Activated CD8-positive, alpha-beta memory T cell treated with anti-CD3 and anti-CD28 coated beads, Interleukin-2, amount 10 ng/mL, durations not matched to agents 7 days and 5 days (primary cell): ENCODE data around the gene NTRK3. TPM values are rescaled to one million over a fixed set of nuclear protein-coding genes. Genes with fewer than 3 reads are reported as not detected.

Experiments
- ATAC-seq: fragments of 150-1000 bp; cut with Tn5 transposase; one replicate; pipeline ENCODE4 v1.10.0; 2021; ENCODE audit warnings: moderate library complexity
- CTCF ChIA-PET: fragments of 350-600 bp; sonication (Branson Sonifier 250); formaldehyde crosslinking; loops from one replicate; lab custom pipeline; 2021; ENCODE audit warnings: antibody characterized with exemption; lab: Charles Lee
- DNase-seq: peaks from one replicate; pipeline ENCODE4 v3.0.0-alpha.2; 2020
- H3K27ac Mint-ChIP-seq: one replicate; pipeline ENCODE4 v1.8.0; 2021; ENCODE audit warnings: mild to moderate bottlenecking, mixed read lengths
- H3K27me3 Mint-ChIP-seq: one replicate; pipeline ENCODE4 v1.8.0; 2021; ENCODE audit warnings: mixed read lengths
- H3K36me3 Mint-ChIP-seq: one replicate; pipeline ENCODE4 v1.8.0; 2021; ENCODE audit warnings: mild to moderate bottlenecking, mixed read lengths
- H3K4me1 Mint-ChIP-seq: one replicate; pipeline ENCODE4 v1.8.0; 2021; ENCODE audit warnings: mixed read lengths
- H3K4me3 Mint-ChIP-seq: one replicate; pipeline ENCODE4 v1.8.0; 2021; ENCODE audit warnings: mild to moderate bottlenecking, moderate library complexity, mixed read lengths
- H3K9me3 Mint-ChIP-seq: one replicate; pipeline ENCODE4 v1.8.0; 2022; ENCODE audit warnings: low read depth, mixed read lengths
- total RNA-seq, 2 experiments: library from RNA; stranded (reverse); gene quantifications; one replicate each; pipeline ENCODE4 v1.2.3, GENCODE V29; 2021

Gene NTRK3
- total RNA-seq, 2 experiments from 2014 or later, result not detected

DNA sequence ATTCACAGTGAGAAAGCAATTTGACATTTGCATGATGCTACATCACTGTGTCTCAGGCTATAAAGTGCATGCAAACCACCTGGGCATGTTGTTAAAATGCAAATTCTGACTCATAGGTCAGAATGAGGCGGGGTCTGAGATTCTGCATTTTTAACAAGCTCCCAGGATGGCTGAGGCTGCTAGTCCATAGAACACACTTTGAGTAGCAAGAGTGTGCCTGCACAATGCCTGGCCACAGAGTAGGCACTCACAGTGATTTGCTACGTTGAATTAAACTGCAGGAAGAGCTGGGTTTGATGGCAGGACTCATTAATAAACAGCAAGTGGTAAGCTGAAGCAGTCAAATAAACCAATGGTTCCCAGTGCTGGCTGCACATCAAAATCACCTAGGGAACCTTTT lies 48.1 kb downstream of the NTRK3 start:
- H3K27ac Mint-ChIP-seq, result no peak overlapping the region
- DNase-seq (no peak), ATAC-seq (no peak)
- H3K27me3 Mint-ChIP-seq, result peaks cover 4% of the 10 kb centered on the region
- no peaks in the 10 kb centered on the region for H3K4me1 Mint-ChIP-seq
- H3K4me3 Mint-ChIP-seq, result no peak overlapping the region
- no peaks in the 10 kb centered on the region for H3K36me3 Mint-ChIP-seq
- H3K9me3 Mint-ChIP-seq, result no peaks in the 10 kb centered on the region
- CTCF ChIA-PET, result no interaction called here

DNA sequence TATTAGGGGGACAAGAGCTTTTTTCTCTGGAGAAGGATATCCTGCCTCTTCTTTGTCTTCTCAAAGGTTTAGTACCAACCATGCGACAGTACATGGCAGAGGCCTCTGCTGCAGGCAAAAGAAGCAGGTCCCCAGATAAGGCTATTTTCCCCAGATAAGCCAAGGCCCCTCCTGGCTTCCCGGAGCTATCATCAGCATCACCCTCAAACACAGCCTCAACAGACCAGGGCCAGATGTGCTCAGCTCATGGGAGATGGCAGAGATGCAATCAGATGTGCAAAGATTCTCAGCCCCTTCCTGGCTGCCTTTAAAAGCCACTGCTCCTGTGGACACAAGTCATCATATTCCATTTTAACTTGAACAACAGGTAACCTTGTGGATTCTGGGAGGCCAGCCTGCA lies 49.0 kb downstream of the NTRK3 start:
- no peaks in the 10 kb centered on the region for H3K9me3 Mint-ChIP-seq
- no peak overlapping the region for H3K27ac Mint-ChIP-seq
- no peak overlapping the region for H3K4me3 Mint-ChIP-seq
- no peaks in the 10 kb centered on the region for H3K4me1 Mint-ChIP-seq
- peaks cover 4% of the 10 kb centered on the region for H3K27me3 Mint-ChIP-seq
- DNase-seq, result no peak
- no peaks in the 10 kb centered on the region for H3K36me3 Mint-ChIP-seq
- ATAC-seq, result no peak
- CTCF ChIA-PET, result no interaction called here

DNA sequence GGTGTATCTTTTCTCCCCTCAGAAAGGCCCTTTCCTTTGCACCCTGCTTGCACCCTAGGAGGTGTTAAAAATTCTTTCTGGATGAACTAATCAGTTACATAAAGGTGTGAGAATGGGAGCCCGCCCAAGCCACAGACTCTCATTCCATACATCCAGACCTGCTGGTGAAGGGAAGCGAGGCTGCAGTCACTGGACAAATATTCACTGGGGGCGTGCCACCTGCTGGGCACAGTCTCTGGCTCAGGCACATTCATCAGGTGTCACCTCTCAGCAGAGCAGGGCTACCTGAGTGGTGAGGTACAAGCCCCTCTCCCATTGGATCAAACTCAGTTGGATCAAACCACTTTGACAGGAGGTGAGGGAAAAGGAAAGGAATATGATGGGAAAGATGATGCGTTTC lies 52.0 kb downstream of the NTRK3 start:
- peaks cover 4% of the 10 kb centered on the region for H3K27me3 Mint-ChIP-seq
- DNase-seq, result no peak
- no peaks in the 10 kb centered on the region for H3K9me3 Mint-ChIP-seq
- H3K27ac Mint-ChIP-seq, result no peak overlapping the region
- H3K4me3 Mint-ChIP-seq, result no peak overlapping the region
- H3K36me3 Mint-ChIP-seq, result no peaks in the 10 kb centered on the region
- CTCF ChIA-PET, result no interaction called here
- no peak for ATAC-seq
- no peaks in the 10 kb centered on the region for H3K4me1 Mint-ChIP-seq

DNA sequence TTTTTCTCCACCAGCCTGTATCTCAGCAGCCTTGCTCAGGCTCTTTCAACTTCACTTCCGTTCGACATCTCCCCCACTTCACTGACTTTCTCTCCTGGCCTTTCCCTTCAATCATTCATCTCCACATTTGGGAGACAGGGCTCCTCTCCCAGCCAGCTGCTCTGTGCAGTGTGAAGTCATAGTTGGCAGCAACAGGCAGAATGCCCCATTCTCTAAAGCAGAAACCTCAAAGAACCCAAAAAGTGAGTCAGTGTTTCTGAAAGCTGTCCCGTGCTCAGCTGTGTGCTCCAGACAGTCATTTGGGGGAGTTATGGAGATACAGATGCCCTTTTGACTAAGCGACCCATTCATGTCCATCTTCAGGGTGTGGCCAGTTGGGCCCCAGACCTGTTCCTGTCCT lies 54.3 kb downstream of the NTRK3 start:
- H3K27ac Mint-ChIP-seq, result no peak overlapping the region
- DNase-seq (no peak), ATAC-seq (no peak)
- no peak overlapping the region for H3K4me3 Mint-ChIP-seq
- no peaks in the 10 kb centered on the region for H3K9me3 Mint-ChIP-seq
- H3K36me3 Mint-ChIP-seq, result no peaks in the 10 kb centered on the region
- no peaks in the 10 kb centered on the region for H3K27me3 Mint-ChIP-seq
- H3K4me1 Mint-ChIP-seq, result no peaks in the 10 kb centered on the region
- CTCF ChIA-PET, result no interaction called here

DNA sequence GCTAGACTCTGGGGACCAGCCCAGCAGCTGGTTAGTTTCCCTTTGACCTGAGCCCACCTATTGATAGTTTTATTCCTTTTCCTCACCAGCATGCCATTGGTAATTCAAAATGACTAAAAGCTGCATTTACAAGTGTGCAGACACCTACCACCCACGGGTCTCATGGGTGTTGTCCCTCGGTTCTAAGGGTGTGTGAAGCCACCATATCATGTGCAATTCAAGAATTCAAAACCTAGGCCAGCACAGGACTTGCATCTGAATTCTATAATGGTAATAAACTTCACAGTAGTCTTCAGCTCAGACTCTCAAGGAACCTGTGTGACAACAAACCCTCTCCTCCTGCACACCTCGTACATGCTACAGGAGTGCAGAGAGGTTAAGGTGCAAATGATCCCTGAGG lies 55.3 kb downstream of the NTRK3 start:
- DNase-seq (no peak), ATAC-seq (no peak)
- Mint-ChIP-seq H3K9me3 (no peaks in the 10 kb centered on the region), H3K4me3 (no peak overlapping the region), H3K36me3 (no peaks in the 10 kb centered on the region), H3K27ac (no peak overlapping the region), H3K4me1 (no peaks in the 10 kb centered on the region), H3K27me3 (no peaks in the 10 kb centered on the region)
- CTCF ChIA-PET, result no interaction called here

DNA sequence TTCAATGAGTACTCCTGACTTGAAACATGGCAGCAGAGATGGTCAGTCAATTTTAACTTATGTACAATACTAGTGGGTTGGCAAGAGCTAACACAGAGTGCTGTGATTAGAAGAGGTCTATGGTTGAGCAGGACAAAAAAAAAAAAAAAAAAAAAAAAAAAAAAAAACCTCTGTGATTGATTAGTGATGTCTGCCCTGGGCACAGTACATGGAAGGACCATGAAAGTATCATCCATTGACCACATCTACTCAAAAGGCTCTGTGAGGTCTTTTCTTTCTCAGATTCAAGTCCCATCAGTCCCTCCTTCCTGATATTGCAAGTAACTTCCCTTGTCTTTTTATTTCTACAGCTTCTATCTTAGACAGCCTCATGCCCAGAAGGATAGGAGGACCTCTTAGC lies 59.6 kb downstream of the NTRK3 start:
- ATAC-seq (no peak), DNase-seq (no peak)
- no peaks in the 10 kb centered on the region for H3K27me3 Mint-ChIP-seq
- no peaks in the 10 kb centered on the region for H3K4me1 Mint-ChIP-seq
- no peaks in the 10 kb centered on the region for H3K36me3 Mint-ChIP-seq
- no peak overlapping the region for H3K27ac Mint-ChIP-seq
- no peaks in the 10 kb centered on the region for H3K9me3 Mint-ChIP-seq
- H3K4me3 Mint-ChIP-seq, result no peak overlapping the region
- CTCF ChIA-PET, result no interaction called here

DNA sequence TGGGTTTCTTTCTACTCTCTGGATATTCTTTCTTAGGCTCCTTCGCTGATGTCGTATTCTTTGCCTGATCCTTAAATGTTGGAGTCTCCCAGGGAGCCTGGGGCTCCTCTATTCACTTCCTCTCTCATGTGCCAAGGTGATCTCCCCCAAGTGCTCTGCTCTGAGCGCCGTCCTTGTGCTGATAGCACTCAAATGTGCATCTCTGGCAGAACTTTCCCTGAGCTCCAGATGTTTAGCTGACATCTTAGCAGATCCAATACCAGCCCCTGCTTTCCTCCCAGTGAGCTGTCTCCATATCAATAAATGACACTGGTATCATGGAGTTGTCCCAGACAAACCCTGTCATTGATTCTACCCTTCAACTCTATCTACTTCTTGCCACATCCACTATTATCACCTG lies 62.4 kb downstream of the NTRK3 start:
- Mint-ChIP-seq H3K9me3 (no peaks in the 10 kb centered on the region), H3K36me3 (no peaks in the 10 kb centered on the region), H3K27ac (no peak overlapping the region), H3K4me3 (no peak overlapping the region), H3K4me1 (no peaks in the 10 kb centered on the region), H3K27me3 (no peaks in the 10 kb centered on the region)
- CTCF ChIA-PET, result no interaction called here
- DNase-seq, result no peak
- no peak for ATAC-seq

DNA sequence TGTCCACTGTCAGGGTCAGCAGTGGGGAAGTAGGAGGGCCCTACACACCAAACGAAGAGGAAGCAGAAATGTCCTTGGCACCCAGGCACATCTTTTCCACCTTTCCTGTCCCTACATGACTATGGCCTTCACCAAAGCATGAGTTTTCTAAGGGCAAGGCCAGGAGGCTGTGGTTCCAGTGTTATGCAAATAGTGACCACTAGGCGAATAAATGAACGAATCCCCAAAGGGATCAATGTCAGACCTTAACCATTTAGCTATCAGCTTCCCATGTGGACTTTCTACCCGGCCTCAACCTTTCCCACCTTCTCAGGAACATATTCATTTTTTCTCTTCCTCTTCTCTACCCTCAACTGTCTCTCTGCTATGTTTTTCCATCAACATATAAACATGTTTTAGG lies 63.1 kb downstream of the NTRK3 start:
- Mint-ChIP-seq H3K9me3 (no peaks in the 10 kb centered on the region), H3K27me3 (no peaks in the 10 kb centered on the region), H3K36me3 (no peaks in the 10 kb centered on the region), H3K4me3 (no peak overlapping the region), H3K27ac (no peak overlapping the region), H3K4me1 (no peaks in the 10 kb centered on the region)
- DNase-seq (no peak), ATAC-seq (no peak)
- CTCF ChIA-PET, result no interaction called here

DNA sequence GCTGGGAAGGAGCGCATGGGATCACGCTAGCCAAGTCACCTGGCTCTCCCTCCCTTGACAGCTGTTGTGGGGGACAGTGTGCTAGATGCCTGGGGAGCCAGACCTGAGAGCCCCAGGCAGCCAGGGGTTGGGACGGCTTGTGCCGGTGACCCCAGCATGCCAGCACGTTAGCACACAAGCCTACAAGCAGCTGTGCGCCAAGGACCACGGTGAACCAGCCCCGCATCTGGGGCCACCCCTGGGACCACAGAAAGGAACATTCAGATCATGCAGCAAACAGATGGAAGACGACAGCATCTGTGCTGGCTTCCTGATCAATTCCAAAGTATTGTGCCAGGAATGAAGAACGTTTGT lies 64.8 kb downstream of the NTRK3 start:
- Mint-ChIP-seq H3K36me3 (no peaks in the 10 kb centered on the region), H3K4me1 (no peaks in the 10 kb centered on the region), H3K27me3 (no peaks in the 10 kb centered on the region), H3K27ac (no peak overlapping the region), H3K4me3 (no peak overlapping the region), H3K9me3 (no peaks in the 10 kb centered on the region)
- ATAC-seq, result no peak
- DNase-seq, result no peak
- CTCF ChIA-PET, result interaction anchor here (1.1 kb wide), 1 partner anchor 83 kb away, joined by 5 read pairs; no protein-coding TSS in a partner anchor

DNA sequence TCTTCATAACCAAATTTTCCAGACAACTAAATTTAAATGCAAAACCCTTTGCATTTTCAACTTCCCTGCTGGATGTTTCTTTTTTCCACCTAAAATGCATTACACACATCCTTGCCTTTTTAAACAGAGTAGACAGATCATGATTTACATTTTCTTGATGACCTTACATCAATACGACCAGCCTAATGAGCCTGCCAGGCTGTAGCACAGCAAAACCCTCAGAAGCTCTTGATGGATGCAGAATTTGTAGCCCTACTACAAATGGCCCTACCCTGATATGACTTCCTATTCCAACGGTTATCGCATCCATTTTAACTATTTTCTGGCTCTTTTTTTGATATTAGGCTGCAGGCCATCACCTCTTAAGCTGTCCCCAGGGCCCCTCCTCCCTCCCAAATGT lies 66.3 kb downstream of the NTRK3 start:
- no peaks in the 10 kb centered on the region for H3K9me3 Mint-ChIP-seq
- no peaks in the 10 kb centered on the region for H3K36me3 Mint-ChIP-seq
- no peak overlapping the region for H3K27ac Mint-ChIP-seq
- CTCF ChIA-PET, result no interaction called here
- H3K27me3 Mint-ChIP-seq, result no peaks in the 10 kb centered on the region
- H3K4me1 Mint-ChIP-seq, result no peaks in the 10 kb centered on the region
- no peak for ATAC-seq
- no peak for DNase-seq
- H3K4me3 Mint-ChIP-seq, result no peak overlapping the region

DNA sequence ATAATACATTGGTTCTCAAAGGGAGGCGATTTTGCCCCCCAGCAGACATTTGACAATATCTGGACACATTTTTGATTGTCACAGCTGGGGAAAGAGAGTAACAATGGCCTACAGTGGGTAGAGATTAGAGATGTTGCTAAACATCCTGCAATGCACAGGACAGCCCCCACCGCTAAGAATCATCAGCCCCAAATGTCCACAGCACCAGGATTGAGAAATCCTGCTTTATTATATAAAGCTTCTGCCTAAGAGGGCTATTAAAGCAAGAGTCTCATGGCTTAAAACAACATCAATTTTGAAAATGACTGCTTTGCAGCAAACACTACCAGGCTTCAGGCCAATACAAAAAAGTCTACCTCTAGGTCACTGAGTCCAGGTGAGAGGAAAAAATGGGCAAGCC lies 68.2 kb downstream of the NTRK3 start:
- Mint-ChIP-seq H3K4me3 (no peak overlapping the region), H3K4me1 (no peaks in the 10 kb centered on the region), H3K36me3 (no peaks in the 10 kb centered on the region), H3K27me3 (no peaks in the 10 kb centered on the region), H3K27ac (no peak overlapping the region), H3K9me3 (no peaks in the 10 kb centered on the region)
- ATAC-seq (no peak), DNase-seq (no peak)
- CTCF ChIA-PET, result no interaction called here

DNA sequence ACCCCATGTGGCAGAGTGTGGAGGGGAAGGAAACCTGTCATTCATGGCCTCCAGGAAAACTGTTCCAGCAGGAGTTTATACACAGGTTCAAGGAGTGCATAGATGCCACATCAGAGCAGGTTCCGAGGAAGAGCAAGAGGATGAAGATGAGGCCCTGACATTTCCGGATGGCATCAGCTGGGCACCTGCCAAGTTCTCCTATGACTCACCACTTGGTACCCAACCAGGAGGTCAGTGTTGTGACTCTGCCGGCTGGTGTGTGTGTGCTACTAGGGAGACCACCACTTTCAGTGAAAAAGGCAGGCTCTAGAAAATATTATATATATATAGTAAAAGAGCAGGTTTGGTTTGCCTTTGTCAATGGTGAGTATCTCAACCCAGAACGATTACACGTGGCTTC lies 69.3 kb downstream of the NTRK3 start:
- Mint-ChIP-seq H3K9me3 (no peaks in the 10 kb centered on the region), H3K27me3 (no peaks in the 10 kb centered on the region), H3K27ac (no peak overlapping the region), H3K4me1 (no peaks in the 10 kb centered on the region), H3K4me3 (no peak overlapping the region), H3K36me3 (no peaks in the 10 kb centered on the region)
- no peak for DNase-seq
- CTCF ChIA-PET, result no interaction called here
- ATAC-seq, result no peak

DNA sequence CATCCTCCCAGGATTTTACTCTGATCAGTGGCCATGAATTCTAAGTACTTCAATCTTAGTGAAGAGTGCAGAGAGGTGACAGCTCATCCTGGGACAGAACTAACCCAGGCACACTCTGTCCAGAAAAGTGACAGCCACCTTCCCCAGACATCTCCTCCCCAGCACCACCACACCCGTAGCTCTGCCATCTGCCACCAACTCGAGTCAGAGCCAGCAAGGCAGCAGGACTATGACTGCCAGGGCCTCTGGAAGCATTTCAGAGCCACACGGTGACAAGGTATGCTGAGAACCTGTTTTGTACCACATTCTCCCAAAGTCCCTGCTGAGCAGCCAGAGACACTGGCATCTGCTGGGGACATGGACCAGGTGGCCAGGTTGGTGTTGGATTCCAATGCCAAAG lies 71.0 kb downstream of the NTRK3 start:
- CTCF ChIA-PET, result no interaction called here
- H3K27me3 Mint-ChIP-seq, result no peaks in the 10 kb centered on the region
- no peaks in the 10 kb centered on the region for H3K4me1 Mint-ChIP-seq
- H3K4me3 Mint-ChIP-seq, result no peak overlapping the region
- no peak overlapping the region for H3K27ac Mint-ChIP-seq
- no peaks in the 10 kb centered on the region for H3K9me3 Mint-ChIP-seq
- no peaks in the 10 kb centered on the region for H3K36me3 Mint-ChIP-seq
- no peak for DNase-seq
- ATAC-seq, result no peak

DNA sequence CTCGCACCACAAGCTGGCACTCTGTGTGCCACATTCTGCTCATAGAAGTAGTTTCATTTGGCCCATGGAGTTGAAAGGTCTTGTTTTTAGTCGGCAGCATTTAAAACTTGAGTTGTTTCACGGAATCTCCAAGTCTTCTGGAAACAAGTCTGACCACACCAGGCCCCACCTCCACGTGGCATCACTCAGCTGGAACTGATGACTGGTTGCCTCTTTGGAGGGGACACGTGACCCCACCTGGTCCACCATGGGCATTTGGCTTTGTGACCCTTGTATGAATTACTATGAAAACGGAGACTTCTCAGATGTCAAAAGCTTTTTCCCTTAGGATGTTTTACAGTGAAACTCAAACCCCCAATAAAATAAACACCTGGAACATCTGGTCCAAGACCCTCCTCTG lies 74.9 kb downstream of the NTRK3 start:
- CTCF ChIA-PET, result no interaction called here
- no peaks in the 10 kb centered on the region for H3K4me1 Mint-ChIP-seq

DNA sequence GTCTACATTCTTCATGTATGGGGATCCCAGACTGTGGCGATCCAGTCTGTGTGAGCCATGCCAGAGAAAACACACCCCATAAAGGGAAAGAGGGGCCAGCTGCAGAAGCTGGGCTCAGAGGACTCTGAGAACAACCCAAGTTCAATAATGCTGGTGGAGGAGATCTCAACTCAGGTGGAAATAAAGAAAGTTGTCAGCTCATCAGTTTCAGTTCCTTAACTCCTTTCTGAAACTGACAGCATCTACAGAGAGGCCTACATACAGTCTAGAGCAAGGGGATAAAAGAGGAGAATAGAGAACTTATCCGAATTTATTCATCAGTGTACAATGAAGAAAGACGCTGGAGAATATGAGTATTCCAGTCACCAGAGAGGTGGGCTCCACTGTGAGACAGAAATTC lies 77.0 kb downstream of the NTRK3 start:
- CTCF ChIA-PET, result no interaction called here
- H3K36me3 Mint-ChIP-seq, result no peaks in the 10 kb centered on the region
- DNase-seq, result no peak

More for the DNA sequence above, 74.9 kb downstream of the NTRK3 start:
- no peak overlapping the region for H3K4me3 Mint-ChIP-seq
- H3K36me3 Mint-ChIP-seq, result no peaks in the 10 kb centered on the region
- no peaks in the 10 kb centered on the region for H3K9me3 Mint-ChIP-seq
- no peak overlapping the region for H3K27ac Mint-ChIP-seq
- no peak for DNase-seq
- no peak for ATAC-seq
- no peaks in the 10 kb centered on the region for H3K27me3 Mint-ChIP-seq

More for the DNA sequence above, 77.0 kb downstream of the NTRK3 start:
- H3K27me3 Mint-ChIP-seq, result no peaks in the 10 kb centered on the region
- no peaks in the 10 kb centered on the region for H3K9me3 Mint-ChIP-seq
- no peak overlapping the region for H3K4me3 Mint-ChIP-seq
- no peak for ATAC-seq
- H3K4me1 Mint-ChIP-seq, result no peaks in the 10 kb centered on the region
- no peak overlapping the region for H3K27ac Mint-ChIP-seq
